DMS 273 (cell line): ENCODE data around the gene KHDC1.
"Not testable (repeated sequence)": the region's sequence is repeated elsewhere in the genome, so short reads cannot be mapped to it uniquely, and the experiment has no call there.

ENCODE experiments used
- DNase-seq: peaks from one replicate; lab custom pipeline; 2025; ENCODE audit not compliant: unreplicated experiment; lab: John Stamatoyannopoulos, UW

KHDC1 gene

DNA sequence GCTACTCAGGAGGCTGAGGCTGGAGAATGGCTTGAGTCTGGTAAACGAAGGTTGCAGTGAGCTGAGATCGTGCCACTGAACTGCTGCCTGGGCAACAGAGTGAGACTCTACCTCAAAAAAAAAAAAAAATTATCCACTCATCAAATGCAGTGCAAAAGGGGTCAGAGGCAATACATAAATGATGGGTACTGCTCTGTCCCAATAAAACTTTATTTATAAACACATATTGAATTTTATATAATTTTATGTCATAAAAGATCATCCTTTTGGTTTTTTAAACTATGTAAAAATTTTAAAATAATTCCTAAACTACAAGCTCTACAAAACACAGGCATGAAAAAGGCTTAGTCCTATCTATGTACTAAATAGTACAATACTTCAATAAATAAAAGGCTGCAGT is 10.3 kb downstream of the KHDC1 start:
- no peak for DNase-seq

DNA sequence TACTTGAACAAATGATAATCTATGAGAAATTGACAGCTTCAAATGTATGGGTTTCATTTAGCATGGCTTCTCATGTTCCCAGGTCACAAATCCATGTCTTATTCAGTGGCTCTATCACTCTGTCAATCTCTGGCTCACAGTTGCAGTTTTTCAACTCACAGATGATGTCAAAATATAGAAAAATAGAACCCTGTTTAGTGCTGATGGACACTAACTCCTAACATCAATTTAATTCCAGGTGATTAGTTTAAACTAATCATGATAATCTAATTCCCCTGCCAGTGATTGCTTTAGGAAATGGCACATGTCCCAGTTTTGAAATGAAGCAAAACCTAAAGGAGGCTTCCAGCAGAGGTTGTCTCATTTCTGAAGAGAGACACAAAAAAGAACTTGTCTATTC is 13.0 kb downstream of the KHDC1 start:
- no peak for DNase-seq

DNA sequence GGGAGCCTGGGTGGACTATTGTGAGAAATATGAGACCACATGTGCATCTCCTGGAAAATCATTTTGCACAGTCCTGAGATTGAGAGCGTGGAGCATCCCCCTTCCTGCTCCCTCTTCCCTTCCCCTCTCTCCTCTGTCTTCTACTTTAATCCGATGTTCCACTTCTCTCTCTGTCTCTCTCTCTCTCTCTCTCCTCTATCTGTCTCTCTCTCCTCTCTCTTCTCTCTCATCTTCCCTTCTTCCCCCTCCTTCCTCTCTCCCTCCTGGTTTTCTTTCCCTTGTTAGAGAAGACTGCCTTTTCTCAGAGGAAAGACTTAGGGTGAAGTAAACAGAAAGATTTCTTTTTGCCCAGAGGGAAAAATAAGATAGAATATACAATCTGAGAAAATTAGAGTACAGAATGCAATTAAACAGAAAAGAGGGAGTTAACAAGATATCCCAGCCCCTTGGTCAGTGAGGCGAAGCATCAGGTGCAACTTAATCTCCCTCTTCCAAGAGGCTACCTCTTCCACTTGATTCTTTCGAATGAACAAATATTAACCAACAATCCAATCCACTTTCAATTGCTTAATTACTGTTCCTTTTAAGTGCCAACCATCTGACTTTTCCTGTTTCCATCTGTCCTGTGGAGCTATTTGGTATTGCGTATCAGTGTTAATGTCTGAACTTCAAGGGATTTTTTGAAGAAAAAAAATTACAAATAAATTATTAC is 14.6 kb downstream of the KHDC1 start:
- peak; percentile 31 for DNase-seq

DNA sequence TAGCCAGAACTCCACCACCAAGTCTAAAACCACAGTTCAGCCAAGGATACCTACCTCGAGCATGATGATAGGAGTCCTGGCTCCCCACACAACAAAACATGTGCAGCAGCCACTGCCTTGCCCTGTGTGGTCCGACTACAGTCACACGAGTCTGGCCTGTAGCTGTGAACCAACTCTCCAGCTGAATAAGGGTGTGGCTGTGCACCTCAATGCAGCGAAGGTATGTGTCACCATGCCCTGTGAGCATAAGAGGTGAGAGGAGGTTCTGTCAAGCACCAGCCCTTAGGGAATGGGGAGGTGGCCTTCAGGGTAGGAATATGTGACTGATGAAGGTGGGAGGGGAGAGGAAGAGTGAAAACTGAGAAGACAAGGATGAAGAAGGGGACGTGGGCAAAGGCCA is 21.0 kb downstream of the KHDC1 start:
- no peak for DNase-seq

DNA sequence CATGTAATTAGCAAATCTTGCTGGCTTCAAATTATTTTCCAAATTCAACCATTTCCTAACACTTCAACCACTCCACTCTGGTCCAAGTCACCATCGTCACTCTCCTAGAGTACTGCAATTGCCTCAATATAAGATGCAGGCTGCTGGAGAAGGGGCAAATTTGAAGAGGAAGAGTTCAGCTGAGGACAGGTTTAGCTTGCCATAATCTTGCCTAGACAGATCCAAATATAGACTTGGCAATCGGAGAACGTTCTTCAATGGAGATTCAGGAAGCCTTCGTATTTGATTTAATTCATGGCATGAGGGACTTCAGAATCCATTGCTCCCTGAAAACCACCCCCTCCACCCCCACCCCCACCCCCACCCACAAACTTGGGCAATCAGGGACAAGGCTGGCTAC is 22.3 kb downstream of the KHDC1 start:
- no peak for DNase-seq

DNA sequence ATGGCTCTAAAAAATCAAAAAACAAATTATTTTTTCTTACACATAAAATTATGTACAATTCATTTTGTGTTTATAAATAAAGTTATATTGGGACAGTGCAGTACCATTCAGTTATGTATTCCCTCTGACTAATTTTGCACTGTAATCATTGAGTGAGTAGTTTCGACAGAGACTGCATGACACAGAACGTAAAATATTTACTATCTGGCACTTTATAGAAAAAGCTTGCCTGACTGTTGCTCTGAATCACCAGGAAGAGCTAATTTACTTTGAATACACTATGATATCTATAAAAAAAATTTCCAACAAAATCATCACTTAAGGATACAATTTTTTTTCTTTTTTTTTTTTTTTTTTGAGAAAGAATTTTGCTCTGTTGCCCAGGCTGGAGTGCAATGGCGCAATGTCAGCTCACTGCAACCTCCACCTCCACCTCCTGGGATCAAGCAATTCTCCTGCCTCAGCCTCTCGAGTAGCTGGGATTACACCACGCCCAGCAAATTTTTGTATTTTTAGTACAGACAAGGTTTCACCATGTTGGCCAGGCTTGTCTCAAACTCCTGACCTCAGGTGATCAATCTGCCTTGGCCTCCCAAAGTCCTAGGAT is 26.7 kb downstream of the KHDC1 start:
- DNase-seq: no peak

DNA sequence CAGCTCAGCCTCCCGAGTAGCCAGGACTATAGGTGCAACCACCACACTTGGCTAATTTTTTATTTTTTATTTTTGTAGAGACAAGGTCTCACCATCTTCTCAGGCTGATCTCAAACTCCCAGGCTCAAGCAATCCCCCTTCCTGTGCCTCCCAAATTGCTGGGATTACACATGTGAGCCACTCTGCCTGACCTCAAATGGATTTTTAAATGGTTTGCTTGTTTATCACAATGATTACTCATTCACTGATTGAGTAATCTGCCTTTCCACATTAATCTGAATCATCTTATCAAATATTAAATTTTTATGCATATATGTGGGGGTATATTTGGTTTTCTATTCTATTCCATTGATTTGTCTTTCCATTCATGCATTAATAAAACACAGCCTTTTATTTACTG is 28.3 kb downstream of the KHDC1 start:
- DNase-seq: no peak

DNA sequence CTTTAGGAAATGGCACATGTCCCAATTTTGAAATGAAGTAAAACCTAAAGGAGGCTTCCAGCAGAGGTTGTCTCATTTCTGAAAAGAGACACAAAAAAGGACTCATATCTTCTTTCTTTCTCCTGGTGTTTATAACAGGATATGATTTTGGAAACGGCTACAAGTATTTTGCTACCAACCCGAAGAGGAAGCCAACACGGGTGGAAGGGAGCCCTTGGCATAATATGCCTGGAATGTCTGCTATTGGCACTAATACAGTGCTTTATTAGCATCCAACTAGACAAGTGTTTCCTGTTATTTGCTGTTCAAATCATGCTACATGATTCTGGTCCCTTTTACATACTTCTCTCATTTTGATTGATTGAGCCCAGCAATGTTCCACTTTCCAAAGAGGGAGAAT is 29.0 kb downstream of the KHDC1 start:
- not testable (repeated sequence) for DNase-seq

DNA sequence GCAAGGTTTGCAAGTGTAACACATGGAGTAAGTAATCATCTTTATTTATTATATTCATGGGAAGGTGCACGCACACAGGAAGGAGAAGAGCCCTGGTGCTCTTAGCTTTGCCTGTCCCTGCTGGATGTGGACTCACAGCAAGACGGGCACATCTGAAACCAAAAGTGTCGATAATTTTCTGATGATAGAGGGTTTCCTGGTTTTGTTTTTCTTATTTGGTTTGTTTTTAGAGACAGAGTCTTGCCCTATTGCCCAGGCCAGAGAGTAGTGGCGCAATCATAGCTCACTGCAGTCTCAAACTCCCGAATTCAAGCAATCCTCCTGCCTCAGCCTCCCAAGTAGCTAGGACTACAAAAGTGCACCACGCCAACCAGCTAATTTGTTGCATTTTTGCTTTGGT is 29.9 kb downstream of the KHDC1 start:
- DNase-seq: no peak

DNA sequence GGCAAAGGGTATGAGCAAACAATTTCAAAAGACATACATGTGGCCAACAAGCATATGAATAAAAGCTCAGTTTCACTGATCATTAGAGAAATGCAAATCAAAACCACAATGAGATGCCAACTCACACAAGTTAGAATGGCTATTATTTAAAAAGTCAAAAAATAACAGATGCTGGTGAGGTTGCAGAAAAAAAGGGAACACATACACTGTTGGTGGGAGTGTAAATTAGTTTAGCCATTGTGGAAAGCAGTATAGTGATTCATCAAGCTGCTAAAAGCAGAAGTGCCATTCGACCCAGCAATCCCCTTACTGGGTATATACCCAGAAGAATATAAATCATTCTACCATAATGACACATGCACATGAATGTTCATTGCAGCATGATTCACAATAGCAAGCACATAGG is 31.0 kb downstream of the KHDC1 start:
- no peak for DNase-seq

DNA sequence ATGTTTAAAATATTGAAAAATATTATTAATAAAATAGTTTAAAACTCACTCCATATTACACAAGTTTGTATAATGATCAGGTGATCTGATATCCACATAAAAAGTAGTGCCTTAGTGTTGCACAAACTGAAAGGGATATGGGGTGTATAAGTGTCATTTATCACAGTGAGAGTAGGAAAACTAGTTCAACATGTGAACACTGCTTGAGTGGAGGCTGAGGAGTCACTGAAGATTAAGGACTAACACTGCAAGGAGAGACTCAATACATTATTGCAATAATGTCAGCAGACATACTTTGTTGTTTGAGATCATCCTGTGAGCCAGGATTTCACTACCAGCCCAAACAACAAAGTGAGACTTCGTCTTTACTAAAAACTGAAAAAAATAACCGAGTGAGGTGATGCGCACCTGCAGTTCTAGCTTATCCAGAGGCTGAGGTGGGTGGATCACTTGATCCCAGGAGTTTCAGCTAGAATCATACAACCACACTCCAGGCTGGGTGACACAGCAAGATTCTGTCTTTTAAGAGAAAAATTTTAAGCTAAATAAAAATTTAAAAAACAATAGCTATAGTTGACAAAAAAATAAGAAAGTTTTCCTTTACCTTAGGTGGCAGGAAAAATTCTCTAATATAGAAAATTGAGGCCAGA is 35.3 kb downstream of the KHDC1 start:
- DNase-seq: no peak

DNA sequence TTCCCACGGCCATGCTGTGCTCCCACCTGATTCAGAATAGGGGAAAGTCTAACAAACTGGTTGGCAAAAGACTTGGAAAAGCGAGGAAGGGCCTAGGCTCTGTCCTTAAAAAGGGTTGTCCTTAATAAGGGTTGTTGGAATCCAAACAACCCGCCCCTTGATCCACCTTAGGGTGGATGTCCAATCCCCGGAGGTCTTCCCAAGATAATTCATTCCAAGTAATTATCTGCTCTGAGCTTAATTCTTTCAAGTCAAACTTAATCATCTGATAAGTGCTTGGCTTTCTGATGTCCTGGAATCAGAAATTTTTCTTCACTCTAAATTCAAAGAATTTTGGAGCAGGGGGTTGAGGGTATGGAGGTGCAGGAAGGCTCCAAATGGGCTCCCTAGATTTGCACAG is 37.6 kb downstream of the KHDC1 start, which contains the start of gene KHDC1L:
TSS of gene KHDC1L (minus strand) at position 101 of the 400 bp plus-strand sequence. CDS start at position 13, 88 bp downstream.
- no peak for DNase-seq

DNA sequence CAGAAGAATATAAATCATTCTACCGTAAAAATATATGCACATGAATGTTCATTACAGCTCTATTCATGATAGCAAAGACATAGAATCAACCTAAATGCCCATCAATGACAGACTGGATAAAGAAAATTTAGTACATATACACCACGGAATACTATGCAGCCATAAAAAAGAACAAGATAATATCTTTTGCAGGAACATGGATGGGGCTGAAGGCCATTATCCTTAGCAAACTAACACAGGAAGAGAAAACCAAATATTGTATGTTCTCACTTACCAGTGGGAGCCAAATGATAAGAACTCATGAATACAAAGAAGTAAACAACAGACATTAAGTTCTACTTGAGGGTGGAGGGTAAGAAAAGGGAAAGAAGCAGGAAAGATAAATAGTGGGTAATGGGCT is 46.1 kb downstream of the KHDC1 start:
- no peak for DNase-seq

DNA sequence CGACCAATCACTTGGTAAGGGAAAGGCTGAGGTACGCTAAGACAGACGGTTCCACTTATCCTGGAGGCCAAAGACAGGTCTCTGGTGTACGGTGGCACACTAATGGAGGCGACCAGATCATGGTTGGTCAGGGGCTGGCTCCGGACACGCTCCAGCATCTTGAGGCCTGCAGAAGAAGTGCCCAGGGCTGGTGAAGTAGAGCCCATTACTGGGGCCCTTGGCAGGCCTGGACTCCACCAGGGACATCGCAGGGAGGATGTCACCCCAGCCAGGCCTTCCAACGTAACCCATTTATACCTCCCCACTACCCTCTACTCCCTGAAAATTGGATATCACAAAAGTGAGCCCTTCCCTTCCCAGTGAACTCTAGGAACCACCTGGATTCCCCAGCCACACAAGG is 53.9 kb downstream of the KHDC1 start:
- DNase-seq: no peak

DNA sequence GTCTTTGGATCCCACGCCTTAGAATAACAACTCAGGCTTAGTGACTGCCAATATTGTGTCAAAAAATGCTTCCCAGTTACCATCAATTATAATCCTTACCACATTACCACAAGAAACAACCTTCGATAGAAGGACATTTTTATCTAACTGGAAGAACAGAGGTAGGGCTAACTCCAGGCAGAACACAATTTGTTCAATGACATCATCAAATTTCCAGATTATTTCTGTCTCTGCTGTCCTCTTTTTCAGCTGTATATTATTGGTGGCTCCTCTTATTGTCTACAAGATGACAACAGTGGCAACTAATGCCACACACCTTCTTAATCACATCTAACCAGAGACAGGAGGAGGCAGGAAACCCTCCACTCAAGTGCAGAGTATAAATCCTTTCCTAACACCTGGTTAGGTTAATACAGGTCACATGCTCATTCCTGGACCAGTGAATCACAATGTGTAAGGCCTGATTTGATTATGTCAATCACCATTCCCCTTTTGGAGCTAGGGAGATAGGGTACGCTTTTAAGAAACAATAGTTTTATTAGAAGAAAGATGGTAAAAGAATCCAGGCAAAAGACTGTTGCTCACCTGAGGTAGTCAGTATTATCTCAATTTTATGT is 55.7 kb downstream of the KHDC1 start:
- DNase-seq: no peak

DNA sequence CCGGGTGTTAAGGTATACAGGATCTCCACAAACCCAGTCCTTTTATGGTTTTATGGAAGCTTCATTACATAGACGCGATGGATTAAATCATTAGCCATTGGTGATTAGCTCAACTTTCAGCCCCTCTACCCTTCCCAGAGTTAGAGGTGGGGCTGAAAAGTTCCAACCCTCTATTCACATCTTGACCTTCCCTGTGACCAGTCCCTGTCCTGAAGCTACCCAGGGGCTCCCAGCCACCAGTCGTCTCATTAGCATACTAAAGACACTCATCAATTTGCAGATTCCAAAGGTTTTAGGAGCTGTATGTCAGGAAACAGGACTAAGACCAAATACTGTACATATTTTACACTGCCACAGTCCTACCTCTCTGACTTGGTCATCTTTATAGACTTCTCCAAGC is 58.7 kb downstream of the KHDC1 start:
- DNase-seq: no peak

DNA sequence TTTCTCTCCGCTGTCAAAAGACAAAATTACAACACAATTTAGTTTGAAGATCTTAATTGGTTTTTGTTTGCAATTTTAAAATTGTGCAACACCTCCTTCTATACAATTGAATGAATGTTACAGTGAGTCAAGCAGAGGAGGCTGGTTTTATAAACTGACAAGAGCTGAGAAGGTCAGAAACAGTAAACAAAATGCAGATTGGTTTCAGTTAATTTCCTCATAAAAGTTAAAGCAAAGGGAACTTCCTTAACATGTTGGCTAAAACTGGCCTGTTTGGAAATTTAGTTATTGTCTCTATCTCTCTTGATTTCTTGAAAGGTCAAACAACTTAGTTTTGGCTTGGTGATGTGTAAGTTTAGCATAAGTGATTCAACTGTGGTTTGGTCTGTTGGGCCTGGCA is 59.9 kb downstream of the KHDC1 start:
- no peak for DNase-seq

DNA sequence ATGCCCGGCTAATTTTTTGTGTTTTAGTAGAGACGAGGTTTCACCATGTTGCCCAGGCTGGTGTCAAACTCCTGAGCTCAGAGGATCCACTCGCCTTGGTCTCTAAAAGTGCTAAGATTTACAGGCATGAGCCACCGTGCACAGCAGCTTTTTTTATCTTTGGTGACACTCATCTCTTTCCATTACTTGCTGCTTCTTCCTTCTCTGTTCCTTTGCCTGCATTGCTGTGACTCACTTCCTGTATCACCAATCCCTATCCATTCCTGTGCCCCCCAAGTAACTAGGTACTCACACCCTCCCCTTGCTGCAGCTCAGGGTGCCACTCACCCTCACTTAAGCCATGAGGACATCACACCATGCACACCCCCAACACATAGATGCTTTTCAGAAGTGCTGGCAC is 62.3 kb downstream of the KHDC1 start:
- no peak for DNase-seq

DNA sequence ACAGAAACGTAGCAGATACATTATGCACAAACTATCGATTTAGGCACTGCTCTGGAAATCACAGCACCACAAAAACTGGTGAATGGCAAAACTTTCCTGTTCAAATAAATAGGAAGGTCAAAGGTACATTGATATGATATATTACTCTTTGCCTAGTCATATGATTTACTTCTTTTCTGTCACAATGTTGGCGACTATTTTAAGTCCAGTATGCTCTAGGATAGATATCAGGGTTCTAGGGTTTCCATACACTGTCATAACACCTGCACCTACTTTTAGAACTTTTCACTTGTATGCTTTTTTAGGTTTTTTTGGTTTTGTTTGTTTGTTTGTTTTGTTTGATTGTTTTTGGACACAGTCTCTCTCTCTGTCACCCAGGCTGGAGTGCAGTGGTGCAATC is 62.7 kb downstream of the KHDC1 start:
- DNase-seq: no peak

DNA sequence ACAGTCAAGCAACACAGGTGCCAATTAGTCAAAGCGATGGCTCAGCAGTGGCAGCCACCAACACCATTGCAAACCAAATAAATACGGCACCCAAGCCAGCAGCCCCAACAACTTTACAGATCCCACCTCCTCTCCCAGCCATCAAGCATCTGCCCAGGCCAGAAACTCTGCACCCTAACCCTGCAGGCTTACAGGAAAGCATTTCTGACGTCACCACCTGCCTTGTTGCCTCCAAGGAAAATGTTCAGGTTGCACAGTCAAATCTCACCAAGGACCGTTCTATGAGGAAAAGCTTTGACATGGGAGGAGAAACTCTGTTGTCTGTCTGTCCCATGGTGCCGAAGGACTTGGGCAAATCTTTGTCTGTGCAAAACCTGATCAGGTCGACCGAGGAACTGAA is 68.3 kb downstream of the KHDC1 start:
- no peak for DNase-seq

DNA sequence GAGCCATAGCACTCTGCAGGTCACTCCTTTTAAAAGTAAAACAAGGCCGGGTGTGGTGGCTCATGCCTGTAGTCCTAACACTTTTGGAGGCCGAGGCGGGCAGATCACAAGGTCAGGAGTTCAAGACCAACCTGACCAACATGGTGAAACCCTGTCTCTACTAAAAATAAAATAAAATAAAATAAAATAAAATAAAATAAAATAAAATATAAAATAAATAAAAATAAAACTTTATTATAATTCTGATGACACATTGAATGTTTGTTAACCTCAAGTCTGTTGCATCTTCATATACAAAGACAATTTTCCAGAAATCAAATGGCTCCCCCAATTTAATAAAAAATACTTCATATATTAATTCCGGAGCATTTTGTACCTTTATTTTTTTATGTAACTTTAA is 69.7 kb downstream of the KHDC1 start:
- DNase-seq: not testable (repeated sequence)
